SU-DHL-6 (cell line): ENCODE measurements around the gene NR5A2.

Experiments
- CTCF ChIP-seq: fragments of 200-600 bp; sonication (generic); IDR thresholded peaks from one replicate; pipeline ENCODE4 v1.5.1; 2017; ENCODE audit warnings: antibody characterized with exemption, mild to moderate bottlenecking, low read length, moderate library complexity; ENCODE audit not compliant: insufficient read depth, poor library complexity, severe bottlenecking
- EZH2phosphoT487 ChIP-seq: fragments of 200-600 bp; sonication (generic), shearing (Covaris generic); conservative IDR thresholded peaks from 2 replicates; pipeline ENCODE4 v1.6.1; 2018; ENCODE audit warnings: mild to moderate bottlenecking, antibody characterized with exemption, low read length, moderate library complexity, mixed read lengths

DNA sequence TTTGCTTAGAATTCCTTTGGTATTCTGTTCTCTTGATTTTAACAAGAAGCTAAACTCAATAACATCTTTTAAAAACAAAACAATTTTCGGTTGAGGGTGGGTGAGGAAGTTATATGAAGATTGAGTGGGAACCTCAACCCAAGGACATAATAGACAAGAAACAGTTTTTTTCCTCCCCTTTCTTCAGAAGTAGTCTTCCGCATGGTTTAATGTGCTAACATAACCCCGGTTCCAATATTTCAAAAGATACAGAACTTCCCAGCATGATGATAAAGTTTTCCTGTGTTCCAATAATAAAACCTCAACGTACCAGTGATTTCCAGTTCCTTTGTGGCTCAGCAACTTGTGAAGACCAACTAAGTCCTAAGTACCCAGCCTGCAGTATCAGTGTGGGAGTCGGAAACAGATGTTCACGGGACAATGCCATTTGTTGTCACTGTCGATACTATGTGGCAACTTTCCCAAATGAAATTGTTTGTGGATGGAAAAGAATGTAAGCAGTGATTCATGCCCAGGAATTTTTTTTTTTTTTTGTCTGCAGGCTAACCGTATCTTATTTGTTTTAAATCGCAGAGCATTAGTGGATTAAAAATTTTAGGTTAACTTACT lies 48.5 kb downstream of the NR5A2 start:
- TF ChIP-seq CTCF = no peak
- no peak for TF ChIP-seq EZH2phosphoT487
